NCI-H774 (cell line): Measurements from ENCODE around the gene DHRS13.
A peak's percentile ranks its signal among the peaks of the same experiment; 100 is the strongest.
"Not testable (repeated sequence)": the region's sequence is repeated elsewhere in the genome, so short reads cannot be mapped to it uniquely, and the experiment has no call there.

Experiments used
- DNase-seq: peaks from one replicate; lab custom pipeline; 2025; lab: John Stamatoyannopoulos, UW

DHRS13 gene

DNA sequence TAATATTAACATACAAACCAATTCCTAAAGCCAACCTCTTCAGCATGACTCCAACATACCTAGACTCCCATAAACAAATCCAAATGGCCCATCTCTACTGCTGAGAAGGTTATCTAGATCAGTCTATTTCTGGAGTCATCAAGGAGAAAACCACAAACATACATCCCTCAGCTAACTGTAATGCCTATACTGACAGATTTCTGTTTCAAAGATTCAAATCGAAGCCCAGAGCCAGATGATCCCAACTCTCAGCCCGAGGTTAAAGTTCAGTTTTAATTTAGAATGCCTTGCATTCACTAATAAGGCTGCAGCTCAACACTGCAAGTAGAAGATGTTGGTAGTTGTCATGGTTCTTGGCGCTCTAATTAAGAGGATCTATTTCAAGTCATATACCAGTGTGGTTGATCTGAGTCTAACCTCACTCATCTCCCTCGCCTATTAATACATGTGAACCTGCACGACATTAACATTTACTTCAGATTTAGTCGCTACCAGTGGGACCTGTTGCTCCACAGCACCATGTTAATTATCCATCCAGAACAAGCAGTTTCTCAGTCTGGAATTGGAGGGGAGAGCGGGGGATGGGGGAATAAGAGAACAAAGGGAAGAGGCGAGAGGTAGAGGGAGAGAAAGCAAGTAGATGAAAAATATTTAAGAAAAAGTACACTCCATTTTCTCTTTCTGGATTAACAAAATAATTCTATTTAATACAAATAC, 33.0 kb upstream of the DHRS13 start:
- no peak for DNase-seq

DNA sequence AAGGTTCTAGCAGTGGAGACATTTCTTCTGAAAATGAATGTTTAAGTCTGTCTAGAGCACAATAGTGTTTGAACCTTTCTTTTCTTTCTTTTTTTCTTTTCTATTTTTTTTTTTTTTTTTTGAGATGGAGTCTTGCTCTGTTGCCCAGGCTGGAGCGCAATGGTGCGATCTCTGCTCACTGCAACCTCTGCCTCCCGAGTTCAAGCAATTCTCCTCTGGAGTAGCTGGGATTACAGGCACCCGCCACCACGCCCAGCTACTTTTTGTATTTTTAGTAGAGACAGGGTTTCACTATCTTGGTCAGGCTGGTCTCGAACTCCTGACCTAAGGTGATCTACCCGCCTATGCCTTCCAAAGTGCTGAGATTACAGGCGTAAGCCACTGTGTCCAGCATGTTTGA, 31.6 kb upstream of the DHRS13 start:
- DNase-seq: not testable (repeated sequence)

DNA sequence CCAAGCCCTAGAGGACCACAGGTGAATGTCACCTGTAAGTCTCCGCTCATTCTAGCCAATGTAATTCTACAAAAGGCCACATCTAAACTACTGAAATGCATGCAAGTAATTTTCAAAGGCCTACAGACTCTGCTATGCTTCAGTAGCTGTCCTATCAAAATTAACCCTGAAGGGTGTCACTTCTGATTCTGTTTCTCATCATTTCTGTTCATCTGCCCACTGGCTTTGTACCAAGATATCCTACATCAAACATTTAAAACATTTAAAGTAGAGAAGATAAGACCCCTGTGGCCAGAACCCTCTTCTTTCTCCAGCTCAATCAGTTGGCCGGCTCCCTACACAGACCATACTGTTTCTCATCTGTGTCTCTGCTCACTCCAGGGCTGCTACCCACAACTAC, 26.9 kb upstream of the DHRS13 start:
- no peak for DNase-seq

DNA sequence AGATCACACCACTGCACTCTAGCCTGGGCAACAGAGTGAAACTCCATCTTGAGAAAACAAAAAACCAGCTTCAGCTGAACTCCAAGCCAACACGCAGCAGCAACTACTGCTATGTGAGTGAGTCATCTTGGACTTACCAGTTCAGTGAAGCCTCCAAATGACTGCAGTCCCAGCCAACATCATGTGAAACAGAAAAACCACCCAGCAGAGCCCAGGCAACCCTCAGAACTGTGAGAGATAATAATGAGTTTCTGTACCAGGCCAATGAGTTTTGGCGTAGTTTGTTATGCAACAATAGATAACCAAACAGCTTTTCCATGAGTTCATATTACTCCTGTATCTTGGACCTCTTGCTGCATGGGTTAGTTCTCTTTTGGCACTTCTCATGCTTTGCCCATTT, 25.2 kb upstream of the DHRS13 start:
- DNase-seq: no peak

DNA sequence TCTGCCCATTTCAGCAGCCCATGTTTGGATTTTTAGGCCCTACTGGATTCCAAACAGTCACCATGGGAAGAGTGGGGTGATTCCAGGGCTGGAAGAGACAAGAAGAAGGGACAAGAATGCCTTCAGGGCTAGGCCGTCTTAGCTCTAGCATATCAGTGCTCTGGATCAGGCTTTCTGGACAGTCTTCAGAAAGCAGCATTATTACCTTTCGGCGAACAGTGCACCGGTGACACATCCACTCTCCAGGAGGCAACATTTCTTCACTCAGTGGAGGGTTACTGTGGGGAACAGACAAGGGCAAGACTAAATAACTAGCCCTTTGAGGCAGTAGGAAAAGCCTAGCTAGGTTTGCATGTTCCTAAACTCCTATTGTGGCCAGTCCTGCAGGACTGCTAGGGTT, 23.9 kb upstream of the DHRS13 start:
- no peak for DNase-seq

DNA sequence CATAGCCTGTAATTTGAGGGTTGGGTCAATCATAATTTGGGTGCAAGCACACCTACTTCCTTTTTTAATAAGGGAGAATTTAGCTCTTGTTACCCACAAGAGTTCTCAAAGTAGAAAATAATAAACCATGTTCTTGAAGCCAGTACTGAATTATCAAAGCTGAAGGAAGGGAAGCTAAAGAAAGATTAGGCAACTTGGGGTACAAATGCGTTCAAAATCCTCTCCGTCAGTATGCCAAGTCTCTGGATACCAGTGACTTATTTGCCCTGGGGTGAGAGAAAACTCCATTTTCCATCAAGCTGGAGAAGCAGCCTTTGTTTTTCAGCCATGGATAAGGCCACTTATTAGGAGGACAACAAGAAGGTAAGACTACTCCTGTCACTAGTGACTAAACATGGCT, 23.5 kb upstream of the DHRS13 start:
- no peak for DNase-seq

DNA sequence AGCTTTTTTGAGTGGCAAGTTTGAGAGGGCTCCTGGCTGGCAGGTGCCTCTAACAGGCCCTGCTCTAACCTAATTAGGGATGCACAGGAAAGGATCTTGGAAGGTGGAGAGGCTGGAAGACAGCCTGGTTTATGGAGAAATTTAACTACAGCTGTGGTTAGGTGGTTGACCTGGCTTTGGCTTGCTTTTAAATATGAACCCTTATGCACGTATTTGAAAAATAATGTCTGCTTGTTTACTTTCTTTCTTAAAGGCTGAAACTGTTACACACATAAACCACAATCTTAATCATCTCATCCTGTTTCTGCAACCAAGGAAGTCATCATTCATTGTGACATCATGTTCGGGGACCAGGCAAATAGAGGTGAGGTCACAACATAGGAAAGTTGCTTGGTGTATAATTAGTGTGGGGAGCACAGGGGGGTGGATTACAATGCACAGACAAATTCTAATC, 23.1 kb upstream of the DHRS13 start:
- DNase-seq: peak; percentile 40

DNA sequence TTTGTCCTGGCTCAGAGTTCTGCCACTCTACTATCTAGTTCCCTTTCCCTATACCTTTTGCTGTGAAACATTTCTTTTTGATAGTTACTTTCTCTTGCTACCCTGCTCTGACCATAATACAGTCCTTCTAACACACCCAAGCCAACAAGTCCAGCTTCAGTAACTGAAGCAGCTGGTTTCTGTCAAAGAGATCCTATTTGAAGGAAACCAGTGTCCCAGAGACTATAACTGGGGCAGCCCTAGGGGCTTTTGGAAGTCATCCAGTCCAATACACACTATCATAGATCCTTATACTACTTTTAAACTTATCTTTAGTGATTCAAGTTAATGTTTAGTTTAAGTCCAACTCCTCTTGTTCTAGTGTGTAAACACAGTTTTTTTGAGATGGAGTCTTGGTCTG, 17.3 kb upstream of the DHRS13 start:
- DNase-seq: no peak

DNA sequence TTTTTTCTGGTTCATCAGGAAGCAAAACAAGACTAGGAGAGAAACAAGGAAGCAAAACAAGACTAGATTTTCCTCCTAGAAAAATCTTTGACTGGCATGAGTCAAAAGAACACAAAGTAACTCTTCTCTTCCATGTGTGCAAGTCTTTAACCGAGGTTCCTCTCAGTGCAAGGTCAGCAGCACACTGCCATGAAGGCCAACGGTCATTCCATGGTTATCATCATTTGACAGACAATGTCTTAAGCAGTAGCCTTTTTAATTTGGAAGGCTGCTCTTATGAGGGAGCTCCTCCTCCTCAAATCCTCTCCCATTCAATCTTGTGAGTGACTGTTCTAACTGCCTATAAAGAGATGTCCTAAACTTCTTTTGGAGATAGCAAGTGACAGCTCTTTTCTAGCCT, 15.4 kb upstream of the DHRS13 start:
- no peak for DNase-seq

DNA sequence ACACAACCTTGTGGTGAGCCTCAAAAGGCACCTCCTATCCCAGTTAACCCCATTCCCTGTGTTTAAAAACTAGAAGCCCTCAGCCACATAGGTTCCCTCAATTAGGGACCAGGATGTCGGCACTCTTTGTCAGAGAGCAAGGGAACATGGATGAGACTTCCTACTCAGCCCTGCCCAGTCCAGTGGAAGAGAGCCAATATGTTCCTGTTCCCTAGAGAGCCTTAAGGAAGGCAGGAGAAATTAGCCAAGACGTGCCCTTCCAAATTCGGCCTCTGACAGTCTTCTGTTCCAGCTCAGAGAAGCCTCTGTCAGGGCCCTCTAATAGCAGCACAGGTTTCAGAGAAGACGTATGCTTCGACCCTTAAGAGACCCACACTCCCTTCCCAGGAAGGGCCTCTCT, 14.6 kb upstream of the DHRS13 start:
- DNase-seq: no peak

DNA sequence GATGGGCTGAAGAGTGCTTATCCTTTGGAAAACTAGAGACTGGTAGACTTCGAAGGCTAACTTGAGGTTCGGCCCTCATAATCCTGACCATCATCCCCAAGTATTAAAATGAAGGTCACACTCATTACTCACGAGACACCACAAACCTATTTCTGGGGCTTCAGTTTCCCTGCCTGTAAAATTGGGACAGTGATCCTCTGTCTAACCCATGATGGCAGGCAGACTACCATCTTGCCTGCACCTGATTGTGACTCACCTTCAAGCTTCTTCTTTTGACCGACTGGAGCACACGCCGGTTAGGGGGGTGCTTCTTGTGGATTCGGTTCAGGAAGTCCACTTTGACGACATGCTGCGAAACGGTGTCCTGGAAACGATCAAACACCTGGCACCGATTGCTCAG, 14.2 kb upstream of the DHRS13 start:
- no peak for DNase-seq

DNA sequence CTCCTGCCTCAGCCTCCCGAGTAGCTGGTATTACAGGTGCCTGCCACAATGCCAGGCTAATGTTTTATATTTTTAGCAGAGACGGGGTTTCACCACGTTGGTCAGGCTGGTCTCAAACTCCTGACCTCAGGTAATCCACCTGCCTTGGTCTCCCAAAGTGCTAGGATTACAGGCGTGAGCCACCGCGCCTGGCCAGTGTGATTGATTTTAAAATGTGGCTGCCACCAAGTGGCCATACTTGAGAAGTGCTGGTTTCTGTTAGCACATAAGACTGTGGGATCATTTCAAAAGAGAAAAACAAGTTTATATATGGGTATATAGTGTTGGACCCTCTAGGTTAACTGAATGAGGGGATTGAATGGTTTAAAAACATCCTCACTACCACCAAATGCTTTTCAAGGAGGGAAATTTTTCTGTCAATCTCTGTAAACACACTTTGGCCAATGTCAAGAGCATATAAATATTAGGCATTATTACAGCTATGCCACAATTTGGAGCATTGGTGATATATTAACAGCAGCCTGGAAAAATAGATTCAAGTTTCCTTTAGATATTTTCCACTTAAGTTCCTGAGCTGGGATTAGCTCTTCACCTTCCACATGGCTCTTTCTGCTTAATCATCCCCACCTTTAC, 13.5 kb upstream of the DHRS13 start:
- DNase-seq: peak; percentile 22

DNA sequence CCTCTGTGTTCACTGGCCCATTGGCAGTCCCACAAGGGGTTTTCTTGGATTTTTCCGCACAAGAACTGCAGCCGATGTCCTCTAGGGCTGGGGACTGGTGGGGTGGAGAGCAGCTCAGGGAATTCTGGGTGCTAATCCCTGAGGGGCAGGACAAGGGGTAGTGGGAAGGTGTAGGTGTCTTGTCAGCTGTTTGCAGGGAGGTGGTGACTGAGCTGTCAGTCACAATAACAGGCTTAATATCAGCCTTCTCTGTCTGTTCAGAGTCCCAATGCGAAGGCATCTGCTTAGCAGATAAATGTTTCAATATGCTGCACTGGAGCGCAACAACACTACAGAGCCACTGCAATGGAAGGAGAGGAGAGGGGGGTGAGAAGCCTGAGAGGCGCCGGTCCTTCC, 10.1 kb upstream of the DHRS13 start:
- DNase-seq: no peak

DNA sequence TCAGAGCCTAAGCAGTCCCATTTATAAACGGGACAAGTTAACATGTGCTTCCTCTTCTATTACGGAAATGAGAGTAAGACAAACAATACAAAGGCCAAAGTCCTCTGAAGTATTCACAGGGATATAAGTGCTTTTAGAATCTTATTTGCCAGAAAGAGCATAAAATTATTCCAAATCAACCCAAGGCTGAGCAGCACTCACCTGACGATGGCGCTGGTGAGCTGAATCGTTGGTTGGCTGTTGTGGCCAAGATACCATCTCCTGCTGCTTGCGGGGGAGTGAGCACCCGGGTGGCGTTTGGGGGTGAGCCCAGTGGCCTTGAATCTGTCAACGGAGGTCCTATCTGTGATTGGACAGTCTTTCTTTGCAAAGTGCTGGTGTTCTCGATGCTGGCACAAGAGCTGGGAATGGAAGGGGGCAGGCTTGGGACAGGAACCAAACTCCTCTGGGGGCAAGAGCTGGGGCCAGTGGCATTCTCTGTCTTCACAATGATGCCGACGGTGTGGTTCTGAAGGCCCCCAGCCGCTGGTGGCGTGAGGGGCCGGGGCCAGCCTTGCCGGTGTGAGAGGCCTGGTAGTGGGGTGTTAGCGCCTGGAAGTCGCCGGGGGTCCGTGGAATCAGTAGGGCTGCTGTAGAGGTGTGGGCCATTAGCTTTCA, 9.5 kb upstream of the DHRS13 start:
- DNase-seq: no peak

DNA sequence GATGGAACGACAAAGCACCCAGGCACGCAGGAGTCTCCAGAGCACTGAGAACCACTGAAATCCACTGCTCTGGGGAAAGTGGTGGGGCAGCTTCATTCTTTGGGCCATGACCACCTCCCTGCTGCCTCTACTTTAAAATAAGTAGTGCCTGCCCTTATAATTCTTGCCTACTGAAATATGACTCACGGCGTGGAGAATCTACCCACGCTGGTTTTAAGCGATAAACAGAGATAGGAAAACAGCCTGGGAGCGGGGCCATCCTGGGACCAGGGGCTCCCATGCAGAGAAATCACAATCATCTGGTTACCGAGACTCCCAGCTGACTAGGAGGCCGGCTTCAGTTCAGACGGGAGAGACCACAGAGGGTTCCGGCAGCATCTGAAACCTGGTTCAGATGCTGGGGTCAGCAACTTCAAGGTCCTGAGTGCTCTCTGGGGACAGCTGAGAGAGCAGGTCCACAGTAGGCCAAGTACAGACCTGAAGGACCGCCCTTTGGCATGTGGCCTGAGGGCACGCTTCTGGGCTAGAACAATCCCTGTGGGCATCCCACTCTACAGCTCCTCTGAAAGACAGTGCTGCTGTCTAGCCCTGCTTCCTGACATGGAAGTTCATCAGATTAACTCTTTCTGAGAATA, 8.6 kb upstream of the DHRS13 start:
- DNase-seq: no peak

DNA sequence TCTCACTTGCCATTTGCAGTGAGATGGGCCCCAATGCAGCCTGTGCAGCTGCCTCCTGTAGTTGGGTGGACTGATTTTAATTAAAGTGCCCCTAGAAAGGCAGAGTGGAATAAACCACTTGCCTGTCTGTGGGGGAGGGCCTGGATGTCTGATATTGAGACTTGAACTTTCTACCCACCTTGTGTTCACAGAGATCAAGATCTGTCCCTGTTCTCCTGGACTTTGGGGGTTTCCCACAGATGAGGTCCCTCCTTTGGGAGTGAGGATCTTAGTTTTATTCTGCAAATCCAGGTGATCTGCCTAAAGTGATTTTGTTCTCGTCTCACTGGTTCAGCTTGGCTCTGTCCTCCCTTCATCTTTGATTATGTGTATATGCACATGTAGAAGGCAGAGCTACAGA, 7.7 kb upstream of the DHRS13 start:
- DNase-seq: no peak

DNA sequence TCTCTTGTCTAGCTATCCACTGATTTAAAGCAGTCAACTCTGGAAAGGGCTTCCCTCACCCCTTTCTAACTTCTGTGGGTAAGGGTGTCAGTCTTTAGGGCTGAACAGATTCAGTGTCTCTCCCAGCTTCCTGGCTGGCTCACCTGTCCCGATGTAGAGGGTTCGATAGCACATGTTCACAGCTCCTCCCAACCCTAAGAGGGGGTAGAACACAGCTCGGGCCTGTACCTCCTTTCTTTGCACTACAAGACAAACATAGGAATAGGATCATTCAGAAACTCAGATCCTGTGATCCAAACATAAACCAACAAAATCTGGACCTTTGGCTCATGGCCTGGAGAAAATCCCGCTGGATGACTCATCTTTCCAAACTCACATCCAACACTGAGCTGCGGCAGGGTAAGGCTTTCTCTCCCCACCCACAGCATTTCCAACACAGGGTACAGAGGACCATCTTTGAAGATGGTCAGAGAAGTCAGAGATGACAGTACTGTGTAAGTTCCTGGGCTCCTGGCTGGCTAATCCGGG, 5.8 kb upstream of the DHRS13 start:
- no peak for DNase-seq

DNA sequence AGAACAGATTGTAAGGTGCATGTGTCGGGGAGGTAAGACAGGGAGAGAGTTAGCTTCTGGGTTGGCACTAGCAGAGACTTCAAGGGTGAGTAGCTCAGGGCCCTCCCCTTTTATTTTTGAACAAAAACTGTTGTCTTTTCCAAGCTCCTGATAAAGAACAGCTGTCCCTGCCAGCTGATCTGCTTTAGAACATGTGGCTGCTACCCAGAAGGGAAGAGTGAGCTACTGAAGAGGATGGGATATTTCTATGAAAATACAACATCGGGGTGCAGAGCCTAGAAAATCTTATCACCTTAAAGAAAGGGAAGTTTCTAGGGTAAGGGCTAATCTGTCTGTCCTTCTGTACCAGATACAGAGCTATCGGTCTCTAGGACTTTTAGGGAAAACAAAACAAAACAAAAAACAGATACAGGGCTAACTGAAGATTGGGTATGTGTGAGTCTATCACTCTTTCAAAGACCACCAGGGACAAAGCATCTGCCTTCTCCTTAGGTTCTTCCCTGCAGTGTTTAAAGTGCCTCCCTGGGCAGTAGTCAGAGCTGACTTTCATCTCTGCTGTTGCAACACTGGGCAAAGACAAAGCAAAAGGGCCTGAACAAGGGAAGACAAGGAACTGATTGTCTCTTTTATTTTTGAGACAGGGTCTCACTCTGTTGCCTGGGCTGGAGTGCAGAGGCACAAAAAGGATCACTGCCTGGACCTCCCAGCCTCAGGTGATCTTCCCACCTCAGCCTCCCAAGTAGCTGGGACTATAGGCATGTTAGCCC, 5.0 kb upstream of the DHRS13 start:
- DNase-seq: no peak

DNA sequence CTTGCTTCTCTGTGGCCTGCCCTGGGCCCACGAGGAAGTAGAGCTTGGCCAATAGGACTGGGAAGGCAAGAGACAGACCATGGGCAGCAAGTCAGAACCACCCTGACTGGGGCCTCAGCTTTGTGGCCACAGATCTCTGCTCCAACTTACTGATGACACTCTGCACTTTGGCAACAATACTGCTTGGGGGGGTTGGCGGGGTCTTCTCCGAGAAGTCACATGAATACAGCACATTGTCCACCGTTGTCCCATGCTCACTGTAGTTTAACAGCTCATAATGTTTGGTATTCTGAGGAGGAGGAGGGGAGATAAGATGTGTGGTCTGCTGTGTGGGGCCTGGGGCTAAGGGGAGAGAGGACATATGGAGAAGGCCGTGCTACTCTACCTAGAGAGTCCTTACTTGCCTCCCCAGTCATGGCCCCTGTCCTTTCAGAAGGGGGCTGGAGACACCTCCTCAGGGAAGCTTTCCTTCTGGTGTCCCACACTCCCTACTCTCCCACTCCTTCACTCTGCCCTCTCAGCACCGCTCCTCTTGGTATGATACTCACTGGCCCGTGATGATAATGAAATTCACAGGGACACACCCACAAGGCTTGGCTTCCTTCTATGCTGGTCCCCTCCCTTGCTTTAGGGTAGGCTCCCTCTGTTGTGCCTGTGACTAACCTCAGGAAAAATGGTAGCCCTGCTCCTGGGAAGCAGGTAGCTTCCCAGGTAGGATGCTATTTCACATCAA, 4.0 kb upstream of the DHRS13 start:
- DNase-seq: no peak

DNA sequence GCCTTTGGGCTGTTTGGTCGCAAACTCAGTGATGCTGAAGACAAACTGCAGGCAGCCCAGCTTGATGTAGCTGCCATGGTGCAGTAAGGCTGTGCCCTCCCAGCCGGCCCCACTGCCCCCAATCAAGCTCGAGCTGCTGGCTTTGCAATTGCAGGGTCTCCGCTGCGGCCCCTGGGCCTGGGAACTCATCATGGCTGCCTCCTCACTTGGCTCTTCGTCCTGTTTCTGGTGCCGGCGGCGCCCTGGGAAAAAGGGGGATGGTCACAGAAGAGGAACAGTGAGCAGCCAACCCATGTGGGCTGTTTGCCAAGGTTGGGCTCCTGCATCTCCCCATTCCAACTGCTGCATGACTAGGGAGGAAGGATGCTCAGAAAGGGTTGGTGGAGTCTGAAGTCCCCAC, 3.4 kb upstream of the DHRS13 start:
- no peak for DNase-seq

DNA sequence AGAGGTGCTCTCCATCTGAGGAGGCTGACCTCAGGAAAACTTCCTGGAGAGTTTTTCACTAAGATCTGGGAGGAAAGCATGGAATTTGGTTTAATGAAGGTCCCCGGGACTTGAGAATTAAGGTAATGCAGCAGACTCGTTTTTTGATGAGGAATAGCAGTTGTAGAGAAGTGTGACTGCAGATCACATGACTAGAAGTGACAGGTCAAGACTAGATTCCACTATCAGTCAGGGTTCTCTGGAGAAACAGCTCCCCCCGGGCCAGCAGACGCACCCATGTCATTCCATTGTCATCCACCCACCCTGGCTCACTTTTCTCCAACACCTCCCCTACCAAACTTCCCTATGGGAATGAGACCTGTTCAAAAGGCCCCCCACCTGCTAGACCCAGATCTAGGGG, 1.9 kb upstream of the DHRS13 start:
- DNase-seq: no peak

DNA sequence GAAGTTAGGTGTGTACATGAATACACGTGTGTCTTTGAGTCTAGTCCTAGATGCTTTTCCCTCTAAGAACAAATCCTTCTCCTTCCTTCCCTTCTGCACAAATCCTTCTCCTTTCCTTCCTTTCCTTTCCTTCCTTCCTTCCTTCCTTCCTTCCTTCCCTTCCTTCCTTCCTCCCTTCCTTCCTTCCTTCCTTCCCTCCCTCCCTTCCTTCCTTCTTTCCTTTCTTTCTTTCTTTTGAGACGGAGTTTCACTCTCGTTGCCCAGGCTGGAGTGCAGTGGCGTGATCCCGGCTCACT, 615 bp upstream of the DHRS13 start:
- not testable (repeated sequence) for DNase-seq
